ENCODE data around the gene KAT6B.

Gene KAT6B

DNA sequence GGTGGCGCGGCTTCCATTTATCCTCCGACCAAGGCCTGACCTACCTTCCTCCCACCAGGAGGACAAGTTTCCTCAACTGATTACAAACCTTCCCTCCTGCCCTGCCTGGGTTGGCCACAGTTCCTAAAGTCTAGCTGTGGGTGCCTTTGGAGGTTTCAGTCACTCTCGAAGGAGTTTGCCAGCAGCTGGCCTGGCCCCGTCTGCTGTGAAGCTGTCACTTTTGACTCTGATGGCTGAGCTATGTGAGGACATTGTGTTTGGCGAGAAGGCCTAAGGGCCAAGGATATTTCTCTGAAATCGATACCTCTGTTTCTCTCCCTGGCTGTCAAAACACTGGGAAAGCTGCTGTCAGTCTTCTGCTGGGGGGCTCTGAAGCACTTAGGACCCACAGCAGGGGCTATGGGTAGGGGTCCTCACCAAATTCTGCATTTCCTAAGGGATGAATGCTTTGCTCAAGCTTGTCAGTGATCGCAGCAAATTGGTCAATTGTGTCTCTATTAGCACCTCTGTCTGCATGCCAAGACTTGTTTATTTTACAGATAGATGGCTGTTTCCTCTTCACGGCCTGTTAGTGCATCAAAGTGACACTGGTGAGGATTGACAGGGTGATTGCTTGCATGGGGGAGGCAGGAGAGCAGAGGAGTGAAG lies 253.2 kb downstream of the KAT6B start:
- no peak for FAIRE-seq

DNA sequence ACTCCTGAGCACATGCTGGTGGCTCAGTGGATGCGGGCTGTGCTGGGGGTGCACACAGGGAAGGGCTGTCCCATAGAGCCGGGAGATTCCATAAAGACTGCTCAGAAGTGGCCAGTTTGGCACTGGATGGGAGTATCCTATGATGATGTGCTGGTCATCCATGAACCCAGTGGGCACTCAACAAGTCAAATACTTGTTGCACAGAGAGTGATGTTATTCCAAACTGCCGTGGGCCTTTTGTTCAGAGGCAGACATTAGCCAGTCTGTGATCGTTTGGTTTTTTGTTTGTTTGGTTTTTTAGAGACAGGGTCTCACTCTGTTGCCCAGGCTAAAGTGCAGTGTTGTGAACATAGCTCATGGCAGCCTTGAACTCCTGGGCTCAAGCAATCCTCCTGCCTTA lies 254.2 kb downstream of the KAT6B start:
- no peak for FAIRE-seq

DNA sequence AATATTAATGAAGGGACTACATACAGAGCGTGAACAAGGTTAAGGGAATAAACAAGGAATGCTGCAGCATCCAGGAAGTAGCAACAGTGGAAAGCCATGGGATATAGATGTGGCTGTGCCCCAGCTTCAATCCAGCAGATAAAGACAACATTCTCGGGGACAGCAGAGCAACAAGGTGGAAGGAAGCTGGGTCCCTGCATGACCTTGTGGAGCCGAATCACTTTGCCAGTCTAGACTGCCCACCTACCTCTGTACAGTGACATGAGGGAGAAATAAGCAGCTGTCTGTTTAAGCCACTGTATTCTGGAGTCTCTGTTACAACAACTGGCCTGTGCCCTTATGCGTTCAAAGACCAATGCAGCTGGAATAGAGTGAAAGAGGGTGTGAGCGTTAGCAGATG lies 255.0 kb downstream of the KAT6B start:
- no peak for FAIRE-seq
